Measurements from ENCODE around the gene NELFA.

GRCh38 chr4:2042204-2042946 lies 33.6 kb upstream of the NELFA start:
- no peak for TF ChIP-seq CTCF (IDR thresholded peaks at IDR 0.05)
- no peak for TF ChIP-seq POLR2A (IDR thresholded peaks at IDR 0.05)

Data from right lobe of liver (tissue), 4 donors.